ENCODE results near the gene UAP1L1.

UAP1L1 gene

GRCh38 chr9:137103206-137103999 lies 26.1 kb downstream of the UAP1L1 start:
- DNase-seq = no peak

GRCh38 chr9:137105814-137106661 lies 28.7 kb downstream of the UAP1L1 start:
- no peak for DNase-seq

GRCh38 chr9:137106662-137107250 lies 29.4 kb downstream of the UAP1L1 start:
- no peak for DNase-seq

- no peak for DNase-seq
These were observed 30.1 kb downstream of the UAP1L1 start for GRCh38 chr9:137107312-137107921.

- no peak for DNase-seq
These were observed 30.7 kb downstream of the UAP1L1 start for GRCh38 chr9:137107982-137108381.

GRCh38 chr9:137108608-137109249 lies 31.4 kb downstream of the UAP1L1 start:
- no peak for DNase-seq

GRCh38 chr9:137109250-137110146 lies 32.2 kb downstream of the UAP1L1 start:
- no peak for DNase-seq

- DNase-seq = no peak
These were observed 33.0 kb downstream of the UAP1L1 start for GRCh38 chr9:137110147-137110910.

GRCh38 chr9:137110911-137111787 lies 33.8 kb downstream of the UAP1L1 start:
- no peak for DNase-seq

- DNase-seq = no peak
These were observed 34.7 kb downstream of the UAP1L1 start for GRCh38 chr9:137111788-137112563.

GRCh38 chr9:137112564-137113384 lies 35.5 kb downstream of the UAP1L1 start:
- DNase-seq = no peak

- no peak for DNase-seq
These were observed 36.3 kb downstream of the UAP1L1 start for GRCh38 chr9:137113385-137114159.

GRCh38 chr9:137114220-137114612 lies 36.9 kb downstream of the UAP1L1 start:
- DNase-seq = no peak

GRCh38 chr9:137114613-137115393 lies 37.5 kb downstream of the UAP1L1 start, which contains the start of gene DPP7:
TSS of gene DPP7 (minus strand) at chr9:137114733. CDS start at chr9:137114713, 20 bp downstream.
- DNase-seq = peak; percentile 31 to 46

GRCh38 chr9:137115394-137116026 lies 38.2 kb downstream of the UAP1L1 start:
- DNase-seq = no peak
